GM12891 (cell line): ENCODE data around the gene RNF31.

Experiments
- PAX5 ChIP-seq: IDR thresholded peaks from 2 replicates; pipeline ENCODE4 v1.6.1; 2011; ENCODE audit warnings: low read length, moderate library complexity, mild to moderate bottlenecking; ENCODE audit not compliant: insufficient read depth, severe bottlenecking
- POLR2A ChIP-seq: IDR thresholded peaks from 2 replicates; pipeline ENCODE4 v1.6.1; 2011; ENCODE audit warnings: low read depth, low read length, control low read depth
- POLR2AphosphoS5 ChIP-seq: IDR thresholded peaks from 2 replicates; pipeline ENCODE4 v1.6.1; 2011; ENCODE audit warnings: low read depth, low read length, control low read depth
- SPI1 ChIP-seq: IDR thresholded peaks from 2 replicates; pipeline ENCODE4 v1.6.1; 2011; ENCODE audit warnings: low read depth, low read length, control low read depth
- TAF1 ChIP-seq: IDR thresholded peaks from 2 replicates; pipeline ENCODE4 v1.6.1; 2011; ENCODE audit warnings: low read depth, low read length, control low read depth

DNA sequence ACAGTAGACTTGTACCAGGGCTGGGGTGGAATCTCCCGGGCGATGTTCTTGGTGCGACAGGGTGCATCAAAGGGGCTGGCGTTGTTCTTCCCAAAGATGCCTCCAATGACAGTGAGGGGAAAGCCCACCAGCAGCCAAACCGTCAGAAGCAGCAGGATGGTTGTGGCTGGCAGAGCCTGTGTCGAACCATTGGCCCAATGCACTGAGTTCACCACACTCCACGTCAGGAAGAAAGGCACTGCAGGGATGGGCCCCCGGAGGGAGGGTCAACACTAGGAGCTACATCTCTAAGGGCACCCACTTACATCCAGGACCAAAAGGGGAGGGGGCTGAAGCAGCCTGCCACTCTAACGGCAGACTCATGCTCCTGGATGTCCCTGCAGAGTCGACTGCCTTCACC, 43.1 kb downstream of the RNF31 start:
- TF ChIP-seq POLR2A (no peak), POLR2AphosphoS5 (no peak), SPI1 (no peak), TAF1 (no peak), PAX5 (no peak)
